Endothelial cell of umbilical vein (primary cell): ENCODE results near the gene S100A11. TPM values are rescaled to one million over a fixed set of nuclear protein-coding genes. Genes with fewer than 3 reads are reported as not detected.

Experiments
- polyA plus RNA-seq, 4 experiments: library from polyadenylated mRNA; depleted of rRNA in 3 of 4; stranded (reverse) in 3 of 4; unstranded in 1 of 4; fragments of >200 nt; gene quantifications; 2 replicates each; pipeline versions ENCODE4 v1.2.1 to v1.2.3, GENCODE V29; 2011 to 2012; ENCODE audit warnings: missing spikeins in 1 of 4
- small RNA-seq: library from RNA; depleted of rRNA; stranded (forward); fragments of <200 nt; gene quantifications from one replicate; pipeline ENCODE3, GENCODE V24; 2012; ENCODE audit warnings: low replicate concordance, low read depth; ENCODE audit not compliant: insufficient read depth, insufficient read length
- total RNA-seq: library from RNA; stranded (reverse); gene quantifications from 2 replicates; pipeline ENCODE4 v1.2.3, GENCODE V29; 2021

S100A11 gene
- total and polyA plus RNA-seq, 2 donors (not counting 3 experiments of a cell fraction or from before 2014, with no cell fraction given) = 497 to 505 TPM

Small RNA genes within 50 kb of the gene (small RNA-seq; reads per million reads assigned to genes)
- not detected for gene SPTLC1P4

Other genes starting within 250 kb of the S100A11 start
- 9.3 and 9.6 TPM in 2 replicates for gene TDRKH, start 246.5 kb downstream of the S100A11 start, total RNA-seq
- 3.0 and 3.9 TPM in 2 replicates for gene TDRKH, start 246.5 kb downstream of the S100A11 start, polyA plus RNA-seq
- gene LINGO4, start 231.6 kb downstream of the S100A11 start, total RNA-seq = not detected in 2 replicates
- not detected in 2 replicates for gene LINGO4, start 231.6 kb downstream of the S100A11 start, polyA plus RNA-seq
- not detected in 2 replicates for gene RORC, start 205.2 kb downstream of the S100A11 start, total RNA-seq
- not detected in 2 replicates for gene RORC, start 205.2 kb downstream of the S100A11 start, polyA plus RNA-seq
- gene C2CD4D, start 197.2 kb downstream of the S100A11 start, total RNA-seq = 0.18 TPM in 1 of 2 replicates, not detected in the other
- 0.05 TPM in 1 of 2 replicates, not detected in the other for gene C2CD4D, start 197.2 kb downstream of the S100A11 start, polyA plus RNA-seq
- gene THEM5, start 183.3 kb downstream of the S100A11 start, total RNA-seq = not detected in 2 replicates
- gene THEM5, start 183.3 kb downstream of the S100A11 start, polyA plus RNA-seq = not detected in 2 replicates
- 22.1 and 24.9 TPM in 2 replicates for gene THEM4, start 127.5 kb downstream of the S100A11 start, total RNA-seq
- gene THEM4, start 127.5 kb downstream of the S100A11 start, polyA plus RNA-seq = 19.2 and 22.3 TPM in 2 replicates
- 650 and 779 TPM in 2 replicates for gene S100A10, start 43.1 kb downstream of the S100A11 start, total RNA-seq
- 56.7 and 76.8 TPM in 2 replicates for gene S100A10, start 43.1 kb downstream of the S100A11 start, polyA plus RNA-seq
- gene TCHHL1, start 52.1 kb upstream of the S100A11 start, total RNA-seq = not detected in 2 replicates
- not detected in 2 replicates for gene TCHHL1, start 52.1 kb upstream of the S100A11 start, polyA plus RNA-seq
- not detected in 2 replicates for gene TCHH, start 78.4 kb upstream of the S100A11 start, total RNA-seq
- gene TCHH, start 78.4 kb upstream of the S100A11 start, polyA plus RNA-seq = not detected in 2 replicates
- gene RPTN, start 122.2 kb upstream of the S100A11 start, total RNA-seq = not detected in 2 replicates
- not detected in 2 replicates for gene RPTN, start 122.2 kb upstream of the S100A11 start, polyA plus RNA-seq
- not detected in 2 replicates for gene HRNR, start 187.2 kb upstream of the S100A11 start, total RNA-seq
- gene HRNR, start 187.2 kb upstream of the S100A11 start, polyA plus RNA-seq = not detected in 2 replicates